Stomach (tissue), 4 donors: ENCODE measurements around the gene TP53I13.

Experiments
- CTCF ChIP-seq, 7 experiments: fragments of 450-650 bp in 4 of 7; fragments of 200-600 bp in 3 of 7; sonication (generic) in 3 of 7; IDR thresholded peaks; one replicate each; pipeline ENCODE4 v1.5.1; 2016 to 2019; ENCODE audit warnings: antibody characterized with exemption in 7 of 7, control low read depth in 2 of 7, mild to moderate bottlenecking in 1 of 7
- POLR2A ChIP-seq, 4 donors: fragments of 450-650 bp; IDR thresholded peaks; one replicate each; pipeline ENCODE4 v1.6.1; 2016; ENCODE audit warnings: antibody characterized with exemption in 4 of 4, control low read depth in 2 of 4, mild to moderate bottlenecking in 1 of 4, moderate library complexity in 1 of 4

GRCh38 chr17:29589524-29590410 is 21.3 kb downstream of the TP53I13 start, which contains the start of gene GIT1:
- TF ChIP-seq CTCF (IDR thresholded peaks at IDR 0.05) (no peak), POLR2A (IDR thresholded peaks at IDR 0.05) (no peak)
